Omental fat pad (tissue), 4 donors: Measurements from ENCODE around the gene ATP5ME. TPM values are rescaled to one million over a fixed set of nuclear protein-coding genes. Genes with fewer than 3 reads are reported as not detected.

Experiments
- ATAC-seq: fragments of 150-250 bp; one replicate; pipeline ENCODE4 v1.9.1; 2016; ENCODE audit warnings: mild to moderate bottlenecking, moderate library complexity; ENCODE audit not compliant: low FRiP score
- DNase-seq: peaks from one replicate; pipeline ENCODE4 v3.0.0-alpha.2; 2019; ENCODE audit warnings: low spot score
- total RNA-seq, 4 donors: library from RNA; depleted of rRNA; stranded (reverse); fragments of >200 nt; gene quantifications; one replicate each; pipeline ENCODE4 v1.1.0, GENCODE V29; 2016
- TF ChIP-seq, protein P1 (sequence below), 3 donors: fragments of 450-650 bp; IDR thresholded peaks; one replicate each; pipeline ENCODE4 v1.5.1; 2016 to 2017; ENCODE audit warnings: antibody characterized with exemption in 3 of 3, mild to moderate bottlenecking in 3 of 3, moderate library complexity in 2 of 3

Gene ATP5ME
- total RNA-seq, 4 donors from 2014 or later, result 54.3 to 147 (median 107) TPM

DNA sequence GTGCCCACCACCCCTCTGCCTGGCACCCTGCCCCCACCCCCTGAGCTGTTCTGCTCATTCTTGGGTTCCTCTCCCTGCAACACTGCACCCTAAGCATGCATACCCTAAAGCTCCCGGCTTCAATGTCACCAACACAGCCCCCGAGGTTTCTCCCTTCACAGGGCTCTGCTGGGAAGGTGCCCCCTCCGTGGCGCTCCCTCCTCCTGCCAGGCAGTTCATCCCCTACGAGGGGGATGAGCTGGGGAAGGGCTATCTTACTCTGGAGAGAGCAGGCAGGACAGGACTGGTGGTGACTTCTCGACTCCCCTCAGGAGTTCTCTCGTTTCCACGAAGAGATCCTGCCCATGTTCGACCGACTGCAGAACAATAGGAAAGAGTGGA lies 6.5 kb downstream of the ATP5ME start:
- DNase-seq (no peak), ATAC-seq (no peak)
- TF ChIP-seq, protein P1, sequence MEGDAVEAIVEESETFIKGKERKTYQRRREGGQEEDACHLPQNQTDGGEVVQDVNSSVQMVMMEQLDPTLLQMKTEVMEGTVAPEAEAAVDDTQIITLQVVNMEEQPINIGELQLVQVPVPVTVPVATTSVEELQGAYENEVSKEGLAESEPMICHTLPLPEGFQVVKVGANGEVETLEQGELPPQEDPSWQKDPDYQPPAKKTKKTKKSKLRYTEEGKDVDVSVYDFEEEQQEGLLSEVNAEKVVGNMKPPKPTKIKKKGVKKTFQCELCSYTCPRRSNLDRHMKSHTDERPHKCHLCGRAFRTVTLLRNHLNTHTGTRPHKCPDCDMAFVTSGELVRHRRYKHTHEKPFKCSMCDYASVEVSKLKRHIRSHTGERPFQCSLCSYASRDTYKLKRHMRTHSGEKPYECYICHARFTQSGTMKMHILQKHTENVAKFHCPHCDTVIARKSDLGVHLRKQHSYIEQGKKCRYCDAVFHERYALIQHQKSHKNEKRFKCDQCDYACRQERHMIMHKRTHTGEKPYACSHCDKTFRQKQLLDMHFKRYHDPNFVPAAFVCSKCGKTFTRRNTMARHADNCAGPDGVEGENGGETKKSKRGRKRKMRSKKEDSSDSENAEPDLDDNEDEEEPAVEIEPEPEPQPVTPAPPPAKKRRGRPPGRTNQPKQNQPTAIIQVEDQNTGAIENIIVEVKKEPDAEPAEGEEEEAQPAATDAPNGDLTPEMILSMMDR (IDR thresholded peaks at IDR 0.05), result no peak

DNA sequence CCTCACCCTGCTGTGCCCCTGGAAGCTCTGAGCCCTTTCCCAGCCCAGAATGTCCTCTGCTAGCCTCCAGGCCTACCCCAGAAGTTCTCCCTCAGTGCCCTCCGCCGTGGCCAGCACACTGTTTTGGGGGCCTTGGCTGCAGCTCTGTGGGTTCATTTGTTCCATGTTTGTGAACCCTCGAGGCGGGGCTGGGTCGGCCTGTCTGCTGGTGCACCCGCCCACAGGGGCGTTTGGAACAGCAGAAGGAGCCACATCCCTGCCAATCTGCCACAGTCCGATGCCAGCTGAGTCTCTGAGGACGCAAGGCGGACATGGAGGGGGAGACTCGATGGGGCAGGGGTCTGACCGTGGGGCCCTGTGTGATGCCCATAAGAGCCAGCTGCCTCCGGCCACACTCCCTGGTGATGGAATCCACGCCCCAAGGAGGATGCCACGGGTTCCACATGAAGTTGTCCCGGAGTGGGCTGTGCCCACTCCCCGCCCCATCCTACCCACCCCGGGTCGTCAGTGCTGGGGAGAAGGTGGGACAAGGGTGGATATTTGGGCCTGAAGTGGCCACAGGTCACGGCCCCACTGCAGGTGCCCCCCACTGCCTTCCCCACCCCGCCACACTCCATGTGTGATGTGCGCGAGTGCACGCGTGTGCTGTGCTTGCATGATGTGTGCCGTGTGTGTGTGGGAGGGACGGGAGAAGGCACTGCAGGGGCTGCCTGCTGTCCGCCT lies 7.1 kb downstream of the ATP5ME start:
- no peak for ATAC-seq
- TF ChIP-seq, protein P1 (IDR thresholded peaks at IDR 0.05), result no peak
- DNase-seq, result no peak

DNA sequence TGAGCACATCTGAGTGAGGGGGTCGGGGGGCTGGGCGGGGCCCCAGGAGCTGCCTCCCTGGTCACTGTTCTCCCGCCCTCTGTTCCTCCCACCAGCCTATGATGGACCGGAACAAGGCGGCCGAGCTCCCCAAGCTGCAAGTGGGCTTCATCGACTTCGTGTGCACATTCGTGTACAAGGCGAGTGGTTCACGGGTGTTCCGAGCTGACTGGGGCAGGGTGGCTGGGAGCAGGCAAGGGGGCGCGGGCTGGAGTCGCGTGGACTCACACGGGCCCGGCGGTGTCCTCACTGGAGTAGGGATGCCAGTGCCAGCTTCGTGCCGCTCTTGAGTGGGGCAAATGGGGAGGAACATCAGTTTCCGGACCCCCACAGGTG lies 7.7 kb downstream of the ATP5ME start:
- TF ChIP-seq, protein P1 (IDR thresholded peaks at IDR 0.05), result no peak
- DNase-seq, result no peak

DNA sequence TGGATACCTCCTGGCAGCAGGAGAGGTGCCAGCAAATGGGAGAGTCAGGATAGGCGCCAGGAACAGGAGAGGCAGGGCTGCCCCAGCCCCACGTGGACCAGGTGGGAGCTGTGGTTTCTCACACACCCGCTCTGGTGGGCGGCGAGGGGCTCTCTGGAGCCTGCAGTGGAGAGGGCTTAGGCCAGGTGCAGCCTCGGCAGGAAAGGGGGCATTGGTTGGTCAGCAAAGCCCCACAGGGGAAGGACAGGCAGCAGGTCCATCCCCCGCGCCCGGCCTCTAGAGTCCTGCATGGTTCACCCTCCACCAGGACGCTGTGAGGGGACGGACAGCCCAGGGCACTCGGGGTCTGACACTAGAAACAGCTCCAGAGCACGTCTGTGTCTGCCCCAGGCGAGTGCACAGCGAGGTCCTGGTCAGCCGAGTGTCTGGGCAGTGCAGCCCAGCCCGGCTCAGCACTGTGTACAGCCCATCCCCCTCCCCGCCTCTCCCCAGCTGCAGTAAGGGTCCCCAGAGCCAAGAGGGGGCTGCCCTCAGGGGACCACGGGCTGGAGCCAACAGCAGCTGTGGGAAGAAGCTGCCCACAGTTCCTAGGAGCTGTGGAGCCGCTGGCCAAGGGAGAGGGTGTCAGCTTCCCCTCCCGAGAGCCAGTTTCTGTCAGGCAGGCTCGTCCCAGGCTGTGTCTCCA lies 8.2 kb downstream of the ATP5ME start:
- DNase-seq (no peak), ATAC-seq (no peak)
- TF ChIP-seq, protein P1 (IDR thresholded peaks at IDR 0.05), result no peak

More for the DNA sequence above, 7.7 kb downstream of the ATP5ME start:
- no peak for ATAC-seq

DNA sequence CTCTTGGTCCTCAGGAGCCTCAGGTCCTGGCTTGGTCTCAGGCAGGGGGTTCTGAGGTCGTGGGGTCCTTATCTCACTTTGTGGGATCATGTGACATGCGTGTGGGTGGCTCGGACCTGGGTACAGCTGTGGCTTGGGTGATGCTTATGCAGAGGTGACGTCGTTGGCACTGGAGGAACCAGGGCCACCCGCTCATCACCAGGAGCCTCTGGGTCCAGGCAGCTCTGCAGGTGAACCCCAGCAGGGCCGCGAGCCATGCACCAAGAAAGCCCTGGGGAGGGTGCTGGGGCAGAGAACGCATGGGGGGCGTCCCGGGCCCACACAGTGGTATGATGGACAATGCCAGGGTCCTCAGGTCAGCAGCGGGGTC lies 8.7 kb downstream of the ATP5ME start:
- TF ChIP-seq, protein P1 (IDR thresholded peaks at IDR 0.05), result no peak
- ATAC-seq, result no peak
- DNase-seq, result no peak

DNA sequence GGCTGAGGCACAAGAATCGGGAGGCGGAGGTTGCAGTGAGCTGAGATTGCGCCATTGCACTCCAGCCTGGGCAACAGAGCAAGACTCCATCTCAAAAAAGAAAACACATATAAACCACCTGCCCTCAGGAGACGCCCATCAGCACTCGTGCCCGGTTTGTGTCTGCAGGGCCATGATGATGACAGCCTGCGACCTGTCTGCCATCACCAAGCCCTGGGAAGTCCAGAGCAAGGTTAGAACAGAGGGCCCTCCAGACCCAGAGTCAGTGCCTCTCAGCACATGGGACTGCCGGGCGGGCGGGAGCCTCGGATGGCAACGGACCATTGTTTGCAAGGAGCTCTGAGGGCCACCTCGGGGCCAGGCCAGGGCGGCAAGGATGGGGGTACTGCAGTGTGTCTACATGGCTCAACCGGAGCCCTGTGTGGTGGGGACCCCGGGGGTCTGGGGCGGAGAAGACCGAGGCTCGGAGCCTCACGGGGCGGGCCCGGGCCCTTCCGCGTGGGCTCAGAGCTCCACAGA lies 9.3 kb downstream of the ATP5ME start:
- ATAC-seq (no peak), DNase-seq (no peak)
- TF ChIP-seq, protein P1 (IDR thresholded peaks at IDR 0.05), result no peak
